Measurements from ENCODE around the gene RPS15. TPM values are rescaled to one million over a fixed set of nuclear protein-coding genes. Genes with fewer than 3 reads are reported as not detected.
A peak's percentile ranks its signal among the peaks of the same experiment; 100 is the strongest.

The RPS15 gene
- total and polyA plus RNA-seq, 2 donors: 789 to 3,095 TPM

DNA sequence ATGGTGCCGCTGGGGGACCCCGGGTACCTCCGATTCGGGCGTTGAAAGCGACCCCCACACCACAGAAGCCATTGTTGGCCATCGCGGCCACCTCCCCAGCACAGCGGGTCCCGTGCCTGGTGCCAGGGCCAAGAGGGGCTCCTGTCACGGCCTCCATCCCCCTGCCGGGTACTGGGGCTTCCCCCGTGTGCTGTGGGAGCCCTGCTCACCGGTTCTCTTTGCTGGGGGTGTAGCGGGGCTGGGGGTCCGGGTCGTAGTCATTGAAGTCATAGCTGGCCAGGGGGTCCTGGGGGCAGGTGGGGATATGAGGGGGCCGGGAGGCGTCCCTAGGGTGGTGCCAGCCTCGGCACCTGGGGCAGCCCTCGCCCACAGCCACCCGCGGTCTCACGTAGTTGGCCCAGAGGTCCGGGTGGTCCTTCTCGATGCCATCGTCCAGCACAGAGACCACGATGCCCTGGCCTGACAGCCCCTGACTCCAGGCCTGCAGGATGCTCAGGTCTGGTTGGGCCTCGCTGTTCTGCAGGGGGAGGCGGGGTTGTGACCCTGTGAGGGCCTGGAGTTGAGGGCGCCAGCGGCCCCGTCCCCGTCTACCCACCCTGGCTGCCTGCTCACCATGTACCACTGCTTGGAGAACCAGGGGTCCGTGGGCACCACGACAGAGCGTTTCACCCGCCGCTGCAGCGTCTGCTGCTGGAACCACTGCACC lies 49.5 kb downstream of the RPS15 start:
- Histone ChIP-seq H3K36me3 (ENCODE audit: control insufficient read depth in 2 of 2, insufficient read depth in 2 of 2, low read length in 1 of 2) (no peaks in the 10 kb centered on the region), H3K9me3 (ENCODE audit: control insufficient read depth in 2 of 2, insufficient read depth in 1 of 2, low read length in 1 of 2) (no peaks in the 10 kb centered on the region), H3K4me3 (ENCODE audit: low read length in 2 of 2) (no peak overlapping the region), H3K27ac (ENCODE audit: low read depth in 1 of 2, low read length in 1 of 2) (no peak overlapping the region), H3K4me1 (ENCODE audit: control insufficient read depth in 2 of 2, insufficient read depth in 2 of 2, low read length in 2 of 2) (peaks cover 11 to 32% of the 10 kb centered on the region in 2 donors), H3K27me3 (ENCODE audit: control insufficient read depth in 2 of 2, insufficient read depth in 1 of 2, low read length in 1 of 2) (peaks cover 12 to 21% of the 10 kb centered on the region in 2 donors)
- 85% methylated on average over 40 of the region's 40 CpGs for WGBS
- DNase-seq (ENCODE audit: low read depth in 6 of 9, low spot score in 9 of 9): no peak

DNA sequence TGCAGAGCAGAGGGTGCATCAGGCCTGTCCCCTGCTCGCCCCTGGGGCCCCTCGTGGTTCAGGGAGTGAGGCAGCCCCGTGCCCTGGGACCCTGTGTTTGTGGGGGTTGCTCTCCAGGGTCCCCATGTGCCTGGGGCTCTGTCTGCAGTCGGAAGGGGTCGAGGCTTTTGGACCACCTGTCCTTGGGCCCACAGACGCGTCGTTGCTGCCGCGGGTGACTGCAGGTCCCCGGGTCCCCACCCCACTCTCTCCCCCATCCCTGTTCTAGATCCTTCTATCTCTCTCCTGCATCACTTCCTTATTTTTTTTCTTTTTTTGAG lies 50.0 kb downstream of the RPS15 start:
- Histone ChIP-seq H3K36me3 (ENCODE audit: control insufficient read depth in 2 of 2, insufficient read depth in 2 of 2, low read length in 1 of 2) (no peaks in the 10 kb centered on the region), H3K4me3 (ENCODE audit: low read length in 2 of 2) (no peak overlapping the region), H3K4me1 (ENCODE audit: control insufficient read depth in 2 of 2, insufficient read depth in 2 of 2, low read length in 2 of 2) (peaks cover 11 to 32% of the 10 kb centered on the region in 2 donors), H3K27ac (ENCODE audit: low read depth in 1 of 2, low read length in 1 of 2) (no peak overlapping the region), H3K9me3 (ENCODE audit: control insufficient read depth in 2 of 2, insufficient read depth in 1 of 2, low read length in 1 of 2) (no peaks in the 10 kb centered on the region), H3K27me3 (ENCODE audit: control insufficient read depth in 2 of 2, insufficient read depth in 1 of 2, low read length in 1 of 2) (peaks cover 15 to 26% of the 10 kb centered on the region in 2 donors)
- 72% methylated on average over 11 of the region's 11 CpGs for WGBS
- DNase-seq (ENCODE audit: low read depth in 6 of 9, low spot score in 9 of 9): no peak

DNA sequence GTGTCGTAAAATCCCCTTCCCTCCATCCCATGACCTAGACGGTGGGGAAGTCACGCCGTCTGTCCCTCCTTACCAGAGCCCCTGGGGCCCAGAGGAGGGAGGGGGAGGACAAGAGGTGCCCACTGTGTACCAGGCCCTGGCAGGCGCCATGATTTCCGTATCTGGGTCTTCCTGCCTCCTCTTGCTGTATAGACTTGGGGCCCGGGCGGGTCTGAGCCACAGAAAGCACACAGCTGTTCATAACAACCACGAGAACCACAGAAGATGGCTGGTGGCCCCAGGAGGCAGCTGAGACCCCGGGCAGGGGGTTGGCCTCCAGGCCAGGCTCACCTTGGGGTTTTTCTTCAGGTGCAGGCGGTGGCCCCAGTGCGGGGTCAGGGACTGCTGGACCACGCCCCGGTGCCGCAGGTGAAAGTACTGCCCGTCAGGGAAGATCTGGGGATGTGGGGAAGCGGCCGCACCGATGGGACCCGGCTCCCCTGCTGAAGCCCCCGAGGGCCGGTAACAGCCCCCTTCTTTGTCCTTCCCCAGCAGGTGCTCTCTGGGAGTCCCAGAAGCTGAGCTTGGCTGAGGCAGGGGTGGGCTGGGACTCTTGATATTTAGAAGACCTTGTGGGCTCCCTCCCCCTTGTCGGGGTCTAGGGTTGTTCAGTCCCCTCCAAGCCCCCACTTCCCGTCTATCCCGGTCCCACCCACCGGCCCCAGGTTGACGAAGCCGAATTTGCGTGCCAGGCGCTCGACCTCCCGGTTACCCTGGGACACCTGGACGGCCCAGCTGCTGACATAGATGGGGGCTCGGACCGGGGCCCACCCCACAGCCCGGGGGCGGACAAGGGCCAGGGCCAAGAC lies 51.5 kb downstream of the RPS15 start:
- Histone ChIP-seq H3K36me3 (ENCODE audit: control insufficient read depth in 2 of 2, insufficient read depth in 2 of 2, low read length in 1 of 2) (no peaks in the 10 kb centered on the region), H3K4me3 (ENCODE audit: low read length in 2 of 2) (peak overlapping the region; percentile 64 to 70), H3K9me3 (ENCODE audit: control insufficient read depth in 2 of 2, insufficient read depth in 1 of 2, low read length in 1 of 2) (no peaks in the 10 kb centered on the region), H3K27ac (ENCODE audit: low read depth in 1 of 2, low read length in 1 of 2) (peak overlapping the region; percentile 77 to 80), H3K27me3 (ENCODE audit: control insufficient read depth in 2 of 2, insufficient read depth in 1 of 2, low read length in 1 of 2) (peaks cover 15 to 39% of the 10 kb centered on the region in 2 donors), H3K4me1 (ENCODE audit: control insufficient read depth in 2 of 2, insufficient read depth in 2 of 2, low read length in 2 of 2) (peaks cover 11 to 32% of the 10 kb centered on the region in 2 donors)
- 12% methylated on average over 37 of the region's 37 CpGs for WGBS
- peak in 5 of 9 donors; percentile 41 to 83 (median 56) for DNase-seq (ENCODE audit: low read depth in 6 of 9, low spot score in 9 of 9)

Other genes starting within 250 kb of the RPS15 start
- 42.5 TPM for gene STK11, start 232.6 kb upstream of the RPS15 start, total RNA-seq
- gene STK11, start 232.6 kb upstream of the RPS15 start, polyA plus RNA-seq: 60.2 TPM
- 0.09 TPM for gene CBARP, start 200.4 kb upstream of the RPS15 start, total RNA-seq
- gene CBARP, start 200.4 kb upstream of the RPS15 start, polyA plus RNA-seq: 0.37 TPM
- gene ATP5F1D, start 196.6 kb upstream of the RPS15 start, total RNA-seq: 47.6 TPM
- gene ATP5F1D, start 196.6 kb upstream of the RPS15 start, polyA plus RNA-seq: 150 TPM
- 8.7 TPM for gene MIDN, start 189.8 kb upstream of the RPS15 start, total RNA-seq
- 55.1 TPM for gene MIDN, start 189.8 kb upstream of the RPS15 start, polyA plus RNA-seq
- gene CIRBP, start 169.1 kb upstream of the RPS15 start, total RNA-seq: 229 TPM
- gene CIRBP, start 169.1 kb upstream of the RPS15 start, polyA plus RNA-seq: 693 TPM
- 29.2 TPM for gene FAM174C, start 162.9 kb upstream of the RPS15 start, total RNA-seq
- gene FAM174C, start 162.9 kb upstream of the RPS15 start, polyA plus RNA-seq: 62.2 TPM
- 0.09 TPM for gene EFNA2, start 152.5 kb upstream of the RPS15 start, total RNA-seq
- 0.21 TPM for gene EFNA2, start 152.5 kb upstream of the RPS15 start, polyA plus RNA-seq
- gene NDUFS7, start 54.5 kb upstream of the RPS15 start, total RNA-seq: 86.7 TPM
- gene NDUFS7, start 54.5 kb upstream of the RPS15 start, polyA plus RNA-seq: 61.8 TPM
- 27.7 TPM for gene GAMT, start 36.9 kb upstream of the RPS15 start, total RNA-seq
- gene GAMT, start 36.9 kb upstream of the RPS15 start, polyA plus RNA-seq: 19.1 TPM
- 67.8 TPM for gene DAZAP1, start 30.8 kb upstream of the RPS15 start, total RNA-seq
- 112 TPM for gene DAZAP1, start 30.8 kb upstream of the RPS15 start, polyA plus RNA-seq
- 0.05 TPM for gene APC2, start 11.7 kb downstream of the RPS15 start, total RNA-seq
- gene APC2, start 11.7 kb downstream of the RPS15 start, polyA plus RNA-seq: 0.11 TPM
- 22.8 TPM for gene C19orf25, start 40.8 kb downstream of the RPS15 start, total RNA-seq
- gene C19orf25, start 40.8 kb downstream of the RPS15 start, polyA plus RNA-seq: 38.1 TPM
- 4.9 TPM for gene PCSK4, start 52.0 kb downstream of the RPS15 start, total RNA-seq
- gene PCSK4, start 52.0 kb downstream of the RPS15 start, polyA plus RNA-seq: 11.5 TPM
- gene REEP6, start 52.8 kb downstream of the RPS15 start, total RNA-seq: 0.66 TPM
- gene REEP6, start 52.8 kb downstream of the RPS15 start, polyA plus RNA-seq: 1.9 TPM
- 0.05 TPM for gene ADAMTSL5, start 74.6 kb downstream of the RPS15 start, total RNA-seq
- gene ADAMTSL5, start 74.6 kb downstream of the RPS15 start, polyA plus RNA-seq: 0.21 TPM
- gene PLK5, start 85.7 kb downstream of the RPS15 start, total RNA-seq: 0.09 TPM
- 0.25 TPM for gene PLK5, start 85.7 kb downstream of the RPS15 start, polyA plus RNA-seq
- gene MEX3D, start 129.9 kb downstream of the RPS15 start, total RNA-seq: 13.0 TPM
- 5.4 TPM for gene MEX3D, start 129.9 kb downstream of the RPS15 start, polyA plus RNA-seq
- 64.8 TPM for gene MBD3, start 154.5 kb downstream of the RPS15 start, total RNA-seq
- gene MBD3, start 154.5 kb downstream of the RPS15 start, polyA plus RNA-seq: 99.9 TPM
- 167 TPM for gene UQCR11, start 167.1 kb downstream of the RPS15 start, total RNA-seq
- gene UQCR11, start 167.1 kb downstream of the RPS15 start, polyA plus RNA-seq: 108 TPM
- gene TCF3, start 214.2 kb downstream of the RPS15 start, total RNA-seq: 76.0 TPM
- 81.2 TPM for gene TCF3, start 214.2 kb downstream of the RPS15 start, polyA plus RNA-seq

Measured in thymus (tissue), 11 donors.